SW 1271 (cell line): ENCODE results near the gene HIP1R.

Source experiments
- DNase-seq, 2 experiments: peaks; one replicate each; lab custom pipeline; 2025; lab: John Stamatoyannopoulos, UW

The HIP1R gene

GRCh38 chr12:122834104-122834920, 945 bp upstream of the HIP1R start:
- peak; percentile 26 to 71 for DNase-seq

GRCh38 chr12:122835750-122836026, 431 bp downstream of the HIP1R start:
- DNase-seq, result no peak

- no peak for DNase-seq
Measured at GRCh38 chr12:122836027-122836921, 1.0 kb downstream of the HIP1R start.

- no peak for DNase-seq
Measured at GRCh38 chr12:122837306-122838265, 2.3 kb downstream of the HIP1R start.

GRCh38 chr12:122838841-122839240, 3.6 kb downstream of the HIP1R start:
- no peak for DNase-seq

GRCh38 chr12:122839907-122840554, 4.8 kb downstream of the HIP1R start:
- no peak for DNase-seq

- no peak for DNase-seq
Measured at GRCh38 chr12:122840580-122841513, 5.6 kb downstream of the HIP1R start.

- peak in 1 of 2 experiments; percentile 15 for DNase-seq
Measured at GRCh38 chr12:122841544-122842321, 6.5 kb downstream of the HIP1R start.

GRCh38 chr12:122842505-122843405, 7.5 kb downstream of the HIP1R start:
- DNase-seq, result no peak

- no peak for DNase-seq
Measured at GRCh38 chr12:122843455-122843854, 8.2 kb downstream of the HIP1R start.

GRCh38 chr12:122844366-122844971, 9.2 kb downstream of the HIP1R start:
- no peak for DNase-seq

- DNase-seq, result no peak
Measured at GRCh38 chr12:122845041-122845864, 10.0 kb downstream of the HIP1R start.

- DNase-seq, result no peak
Measured at GRCh38 chr12:122845865-122846621, 10.8 kb downstream of the HIP1R start.

GRCh38 chr12:122846622-122847515, 11.6 kb downstream of the HIP1R start:
- no peak for DNase-seq

GRCh38 chr12:122847516-122847836, 12.2 kb downstream of the HIP1R start:
- no peak for DNase-seq
